GM23338 (cell line): ENCODE measurements around the gene RASGRP4.
A peak's percentile ranks its signal among the peaks of the same experiment; 100 is the strongest.

Experiments
- EZH2 ChIP-seq: fragments of 200-600 bp; sonication (generic); IDR thresholded peaks from one replicate; pipeline ENCODE4 v1.8.0; 2017; ENCODE audit warnings: antibody characterized with exemption, mild to moderate bottlenecking, low read depth; ENCODE audit not compliant: unreplicated experiment
- NANOG ChIP-seq: IDR thresholded peaks from 2 replicates; pipeline ENCODE4 v1.6.1; 2016; ENCODE audit warnings: antibody characterized with exemption, borderline replicate concordance
- POLR2AphosphoS5 ChIP-seq: IDR thresholded peaks from 2 replicates; pipeline ENCODE4 v1.6.1; 2016; ENCODE audit warnings: antibody characterized with exemption, low read depth
- ZNF114 ChIP-seq: fragments of 250-450 bp; sonication (Bioruptor Pico); IDR thresholded peaks from 2 replicates; pipeline ENCODE4 v1.5.0; 2020; ENCODE audit warnings: mild to moderate bottlenecking, moderate library complexity
- TF ChIP-seq, protein P1 (sequence below), 2 experiments: fragments of 200-600 bp in 1 of 2; sonication (generic) in 1 of 2; conservative IDR thresholded peaks; 2 replicates each; pipeline versions ENCODE4 v1.5.1 to v1.6.1; 2016 to 2017; ENCODE audit warnings: antibody characterized with exemption in 2 of 2, low read depth in 2 of 2, mild to moderate bottlenecking in 2 of 2, moderate library complexity in 1 of 2
- TF ChIP-seq, protein P2 (sequence below): IDR thresholded peaks from one replicate; pipeline ENCODE4 v1.6.1; 2018; ENCODE audit warnings: antibody characterized with exemption; ENCODE audit not compliant: unreplicated experiment

DNA sequence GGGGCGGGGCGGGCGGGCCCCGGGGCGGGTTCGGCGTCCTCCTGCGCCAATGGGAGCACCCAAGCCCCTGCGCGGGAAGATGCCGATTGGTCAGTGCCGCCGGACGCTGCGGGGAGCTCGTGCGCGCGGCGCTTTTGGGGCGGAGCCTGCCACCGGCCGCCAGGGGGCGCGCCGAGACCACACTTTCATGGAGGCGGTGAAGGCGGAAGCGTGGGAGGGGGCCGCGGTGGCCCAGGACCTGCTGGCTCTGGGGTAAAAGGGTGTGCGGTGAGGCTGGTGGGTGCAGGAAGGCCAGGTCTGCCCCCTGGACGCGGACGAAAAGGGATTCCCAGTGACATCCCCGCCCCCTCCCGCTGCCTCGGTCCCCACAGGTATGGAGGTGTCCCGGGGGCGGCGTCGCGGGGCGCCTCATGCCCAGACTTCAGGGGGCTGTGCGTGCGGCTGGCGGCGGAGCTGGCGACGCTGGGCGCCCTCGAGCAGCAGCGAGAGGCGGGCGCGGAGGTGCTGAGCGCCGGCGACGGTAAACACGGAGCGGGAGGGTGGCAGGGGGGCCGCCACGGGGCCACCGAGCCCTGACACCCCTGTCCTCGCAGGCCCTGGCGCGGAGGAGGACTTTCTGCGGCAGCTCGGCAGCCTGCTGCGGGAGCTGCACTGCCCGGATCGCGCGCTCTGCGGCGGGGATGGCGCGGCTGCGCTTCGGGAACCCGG is 22.9 kb downstream of the RASGRP4 start, which contains the start of gene FAM98C:
- TF ChIP-seq, protein P1, sequence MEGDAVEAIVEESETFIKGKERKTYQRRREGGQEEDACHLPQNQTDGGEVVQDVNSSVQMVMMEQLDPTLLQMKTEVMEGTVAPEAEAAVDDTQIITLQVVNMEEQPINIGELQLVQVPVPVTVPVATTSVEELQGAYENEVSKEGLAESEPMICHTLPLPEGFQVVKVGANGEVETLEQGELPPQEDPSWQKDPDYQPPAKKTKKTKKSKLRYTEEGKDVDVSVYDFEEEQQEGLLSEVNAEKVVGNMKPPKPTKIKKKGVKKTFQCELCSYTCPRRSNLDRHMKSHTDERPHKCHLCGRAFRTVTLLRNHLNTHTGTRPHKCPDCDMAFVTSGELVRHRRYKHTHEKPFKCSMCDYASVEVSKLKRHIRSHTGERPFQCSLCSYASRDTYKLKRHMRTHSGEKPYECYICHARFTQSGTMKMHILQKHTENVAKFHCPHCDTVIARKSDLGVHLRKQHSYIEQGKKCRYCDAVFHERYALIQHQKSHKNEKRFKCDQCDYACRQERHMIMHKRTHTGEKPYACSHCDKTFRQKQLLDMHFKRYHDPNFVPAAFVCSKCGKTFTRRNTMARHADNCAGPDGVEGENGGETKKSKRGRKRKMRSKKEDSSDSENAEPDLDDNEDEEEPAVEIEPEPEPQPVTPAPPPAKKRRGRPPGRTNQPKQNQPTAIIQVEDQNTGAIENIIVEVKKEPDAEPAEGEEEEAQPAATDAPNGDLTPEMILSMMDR (conservative IDR thresholded peaks at IDR 0.05; ENCODE audit: low read depth in 2 of 2): peak; percentile 74 to 93
- TF ChIP-seq POLR2AphosphoS5 (peak; percentile 41; the same call in 1 of the 2 replicates), NANOG (no peak), EZH2 (no peak), ZNF114 (CRISPR knock-in tag) (no peak)
- TF ChIP-seq, protein P2, sequence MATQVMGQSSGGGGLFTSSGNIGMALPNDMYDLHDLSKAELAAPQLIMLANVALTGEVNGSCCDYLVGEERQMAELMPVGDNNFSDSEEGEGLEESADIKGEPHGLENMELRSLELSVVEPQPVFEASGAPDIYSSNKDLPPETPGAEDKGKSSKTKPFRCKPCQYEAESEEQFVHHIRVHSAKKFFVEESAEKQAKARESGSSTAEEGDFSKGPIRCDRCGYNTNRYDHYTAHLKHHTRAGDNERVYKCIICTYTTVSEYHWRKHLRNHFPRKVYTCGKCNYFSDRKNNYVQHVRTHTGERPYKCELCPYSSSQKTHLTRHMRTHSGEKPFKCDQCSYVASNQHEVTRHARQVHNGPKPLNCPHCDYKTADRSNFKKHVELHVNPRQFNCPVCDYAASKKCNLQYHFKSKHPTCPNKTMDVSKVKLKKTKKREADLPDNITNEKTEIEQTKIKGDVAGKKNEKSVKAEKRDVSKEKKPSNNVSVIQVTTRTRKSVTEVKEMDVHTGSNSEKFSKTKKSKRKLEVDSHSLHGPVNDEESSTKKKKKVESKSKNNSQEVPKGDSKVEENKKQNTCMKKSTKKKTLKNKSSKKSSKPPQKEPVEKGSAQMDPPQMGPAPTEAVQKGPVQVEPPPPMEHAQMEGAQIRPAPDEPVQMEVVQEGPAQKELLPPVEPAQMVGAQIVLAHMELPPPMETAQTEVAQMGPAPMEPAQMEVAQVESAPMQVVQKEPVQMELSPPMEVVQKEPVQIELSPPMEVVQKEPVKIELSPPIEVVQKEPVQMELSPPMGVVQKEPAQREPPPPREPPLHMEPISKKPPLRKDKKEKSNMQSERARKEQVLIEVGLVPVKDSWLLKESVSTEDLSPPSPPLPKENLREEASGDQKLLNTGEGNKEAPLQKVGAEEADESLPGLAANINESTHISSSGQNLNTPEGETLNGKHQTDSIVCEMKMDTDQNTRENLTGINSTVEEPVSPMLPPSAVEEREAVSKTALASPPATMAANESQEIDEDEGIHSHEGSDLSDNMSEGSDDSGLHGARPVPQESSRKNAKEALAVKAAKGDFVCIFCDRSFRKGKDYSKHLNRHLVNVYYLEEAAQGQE: no peak
